Heart left ventricle (tissue), 13 donors: Measurements from ENCODE around the gene C13orf42.

Experiments used
- CTCF ChIP-seq, 12 donors: fragments of 200-600 bp; sonication (generic) in 4 of 12; IDR thresholded peaks; one replicate each; pipeline versions ENCODE4 v1.5.0 to v1.8.0; 2018 to 2022; ENCODE audit warnings: antibody characterized with exemption in 12 of 12, mild to moderate bottlenecking in 5 of 12
- POLR2A ChIP-seq, 2 donors: fragments of 450-650 bp; IDR thresholded peaks; one replicate each; pipeline ENCODE4 v1.6.1; 2017; ENCODE audit warnings: antibody characterized with exemption in 2 of 2, mild to moderate bottlenecking in 2 of 2, moderate library complexity in 2 of 2
- donor health status: ischemic (EF 13 %, LVEDD 7.1; RV severe dilation, severe dysfunction).
- donor health status: DM: no; HTN: yes; CAD: no.
- donor health status: DM: no; HTN: no; CAD: no.
- donor health status: ischemic (EF 25% LVEDD 6.9; RV normal size, moderate dysfunction).
- donor health status: ischemic (EF 25% LVEDD 5.7; RV mildly dilated, moderate dysfunction).
- donor health status: ischemic (EF 35%, LVEDD 5.7; RV mildly dilated, moderate dysfunction).
- donor health status: nonischemic (EF 11% LVEDD 7.7; RV severe dilation, severe dysfunction).
- donor health status: DM: yes; HTN: yes; CAD: no.
- donor health status: PGD.
- donor health status: ischemic (EF 29% LVEDD 5.4; RV normal size, mild dysfunction).
- donor health status: nonischemic (EF 23%, LVEDD 6.1; RV moderate dilation, normal function).

- TF ChIP-seq CTCF (IDR thresholded peaks at IDR 0.05) (no peak), POLR2A (IDR thresholded peaks at IDR 0.05) (no peak)
Measured at GRCh38 chr13:51034906-51035305, 76.2 kb downstream of the C13orf42 start.
